Smooth muscle cell (in vitro differentiated cells): ENCODE measurements around the gene SKA1. TPM values are rescaled to one million over a fixed set of nuclear protein-coding genes. Genes with fewer than 3 reads are reported as not detected.

Experiments
- DNase-seq: peaks from one replicate; lab custom pipeline; 2025; ENCODE audit not compliant: unreplicated experiment; lab: John Stamatoyannopoulos, UW
- H2AFZ ChIP-seq: fragments of 200-600 bp; sonication (generic); 2 replicates; pipeline ENCODE4 v1.6.0; 2016; ENCODE audit warnings: antibody characterized with exemption, low read depth, mild to moderate bottlenecking
- H3F3A ChIP-seq: fragments of 200-600 bp; sonication (generic); 2 replicates; pipeline ENCODE4 v1.6.0; 2017; ENCODE audit warnings: antibody characterized with exemption, low read depth
- H3K27ac ChIP-seq: fragments of 200-600 bp; sonication (generic); 2 replicates; pipeline ENCODE4 v1.5.1; 2016; ENCODE audit warnings: low read depth, mild to moderate bottlenecking
- H3K27me3 ChIP-seq: fragments of 200-600 bp; sonication (generic); 2 replicates; pipeline ENCODE4 v1.6.1; 2016; ENCODE audit warnings: low read depth, mild to moderate bottlenecking
- H3K36me3 ChIP-seq: fragments of 200-600 bp; sonication (generic); 2 replicates; pipeline ENCODE4 v1.5.1; 2016; ENCODE audit warnings: low read depth
- H3K4me1 ChIP-seq: fragments of 200-600 bp; sonication (generic); 2 replicates; pipeline ENCODE4 v1.5.1; 2016; ENCODE audit warnings: low read depth
- H3K4me2 ChIP-seq: fragments of 200-600 bp; sonication (generic); 2 replicates; pipeline ENCODE4 v1.6.0; 2016; ENCODE audit warnings: mild to moderate bottlenecking
- H3K4me3 ChIP-seq: fragments of 200-600 bp; sonication (generic); 2 replicates; pipeline ENCODE4 v1.5.1; 2016; ENCODE audit warnings: mild to moderate bottlenecking
- H3K79me2 ChIP-seq: fragments of 200-600 bp; sonication (generic); 2 replicates; pipeline ENCODE4 v1.6.0; 2016; ENCODE audit warnings: low read depth, mild to moderate bottlenecking
- H3K9ac ChIP-seq: fragments of 200-600 bp; sonication (generic); 2 replicates; pipeline ENCODE4 v1.6.0; 2016; ENCODE audit warnings: low read depth
- H3K9me3 ChIP-seq: fragments of 200-600 bp; sonication (generic); replicated peaks from 2 replicates; pipeline ENCODE4 v1.5.1; 2016; ENCODE audit warnings: low read depth
- H4K20me1 ChIP-seq: fragments of 200-600 bp; sonication (generic); 2 replicates; pipeline ENCODE4 v1.6.0; 2016; ENCODE audit warnings: low read depth
- CTCF ChIP-seq: fragments of 200-600 bp; sonication (generic); IDR thresholded peaks from 2 replicates; pipeline ENCODE4 v1.5.1; 2017; ENCODE audit warnings: borderline replicate concordance, mild to moderate bottlenecking, antibody characterized with exemption; ENCODE audit not compliant: insufficient read depth, poor library complexity, severe bottlenecking
- WGBS: methylation state at CpG from one replicate; pipeline ENCODE4 v1.1.7; 2016; ENCODE audit warnings: low lambda C conversion rate; 5-methylcytosine and 5-hydroxymethylcytosine counted together
- polyA plus RNA-seq: library from polyadenylated mRNA; unstranded; fragments of >200 nt; fragmentation: Nextera tagmentation; extraction: Ambion mirVana; gene quantifications from 2 replicates; pipeline ENCODE4 v1.2.1, GENCODE V29; 2016
- total RNA-seq: library from RNA; depleted of rRNA; stranded (reverse); fragments of >200 nt; gene quantifications from 2 replicates; pipeline ENCODE4 v1.2.3, GENCODE V29; 2014

SKA1 gene
- total and polyA plus RNA-seq, 2 experiments from 2014 or later, result 5.8 to 7.8 TPM

DNA sequence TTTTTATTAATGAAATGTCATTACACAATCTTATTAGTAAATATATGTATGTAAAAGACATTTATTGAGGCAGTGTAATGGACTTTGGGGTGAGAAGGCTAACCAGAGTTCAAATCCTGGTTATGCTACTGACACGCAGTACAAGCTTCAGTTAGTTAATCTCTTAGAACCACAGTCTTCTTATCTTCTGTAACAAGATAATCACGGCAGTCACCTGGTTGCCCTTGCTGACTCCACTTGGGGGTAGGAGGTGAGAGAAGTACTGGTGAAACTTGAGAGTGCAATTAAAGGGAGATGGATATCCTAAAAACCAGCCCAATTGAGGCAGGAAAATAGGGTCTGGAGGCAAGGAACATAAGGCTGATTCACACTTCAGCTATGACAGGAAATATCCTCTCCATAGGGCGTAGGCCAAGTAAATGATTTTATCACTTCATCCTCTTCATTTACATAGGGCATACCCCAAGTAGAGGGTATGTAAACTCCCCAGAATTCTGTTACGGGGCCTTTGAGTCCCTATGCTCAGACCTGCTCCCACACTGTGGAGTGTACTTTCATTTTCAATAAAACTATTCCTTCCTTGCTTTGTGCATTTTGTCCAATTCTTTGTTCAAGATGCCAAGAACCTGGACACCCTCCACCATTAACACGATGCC lies 21.3 kb downstream of the SKA1 start:
- H3K9me3 ChIP-seq, result no peaks in the 10 kb centered on the region
- DNase-seq, result no peak
- H3K9ac ChIP-seq, result no peak overlapping the region
- H3F3A ChIP-seq, result no peaks in the 10 kb centered on the region
- 62% methylated on average over 5 of the region's 5 CpGs for WGBS
- no peaks in the 10 kb centered on the region for H3K36me3 ChIP-seq
- no peak for TF ChIP-seq CTCF
- H3K4me1 ChIP-seq, result peaks cover 18% of the 10 kb centered on the region
- no peak overlapping the region for H3K4me2 ChIP-seq
- no peaks in the 10 kb centered on the region for H4K20me1 ChIP-seq
- H2AFZ ChIP-seq, result no peak overlapping the region
- H3K79me2 ChIP-seq, result no peaks in the 10 kb centered on the region
- no peak overlapping the region for H3K27ac ChIP-seq
- H3K27me3 ChIP-seq, result no peaks in the 10 kb centered on the region
- no peak overlapping the region for H3K4me3 ChIP-seq

GRCh38 chr18:50397023-50397422 lies 22.2 kb downstream of the SKA1 start:
- H2AFZ ChIP-seq, result peak overlapping the region; percentile 86
- H3K4me3 ChIP-seq, result no peak overlapping the region
- no peak overlapping the region for H3K4me2 ChIP-seq
- no peaks in the 10 kb centered on the region for H3K27me3 ChIP-seq
- DNase-seq, result no peak
- no peak for TF ChIP-seq CTCF
- WGBS, result 79% methylated on average over 4 of the region's 4 CpGs
- no peaks in the 10 kb centered on the region for H3K79me2 ChIP-seq
- peaks cover 22% of the 10 kb centered on the region for H3K4me1 ChIP-seq
- H4K20me1 ChIP-seq, result no peaks in the 10 kb centered on the region
- no peak overlapping the region for H3K27ac ChIP-seq
- no peaks in the 10 kb centered on the region for H3F3A ChIP-seq
- no peaks in the 10 kb centered on the region for H3K36me3 ChIP-seq
- no peaks in the 10 kb centered on the region for H3K9me3 ChIP-seq
- H3K9ac ChIP-seq, result no peak overlapping the region

DNA sequence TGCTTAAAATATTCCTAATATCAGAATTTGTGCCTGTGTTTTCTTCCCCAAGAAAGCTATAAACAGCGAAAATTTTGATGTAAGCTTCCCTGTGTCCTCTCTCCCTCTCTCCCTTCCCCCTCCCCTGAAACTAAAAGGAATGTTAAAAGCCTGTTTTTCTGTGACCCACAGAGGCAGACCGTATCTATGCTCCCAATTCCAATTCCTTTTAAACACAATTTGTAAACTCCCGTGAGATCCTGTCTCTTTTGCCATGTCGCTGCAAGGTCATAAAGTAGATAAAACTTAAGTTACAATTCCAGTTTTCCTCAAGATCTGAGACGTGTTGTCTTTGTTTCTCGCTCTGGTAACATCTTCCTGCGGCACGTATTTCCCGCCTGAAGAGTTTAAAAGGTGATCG lies 23.3 kb downstream of the SKA1 start:
- H3K4me1 ChIP-seq, result peaks cover 24% of the 10 kb centered on the region
- no peak overlapping the region for H3K27ac ChIP-seq
- H3F3A ChIP-seq, result no peaks in the 10 kb centered on the region
- no peaks in the 10 kb centered on the region for H3K79me2 ChIP-seq
- H3K9me3 ChIP-seq, result no peaks in the 10 kb centered on the region
- H2AFZ ChIP-seq, result peak overlapping the region; percentile 86
- WGBS, result 6% methylated on average over 10 of the region's 10 CpGs
- peak overlapping the region; percentile 38 for H3K4me3 ChIP-seq
- DNase-seq, result no peak
- no peaks in the 10 kb centered on the region for H3K27me3 ChIP-seq
- peak overlapping the region; percentile 75 for H3K4me2 ChIP-seq
- H4K20me1 ChIP-seq, result no peaks in the 10 kb centered on the region
- H3K9ac ChIP-seq, result no peak overlapping the region
- no peak for TF ChIP-seq CTCF
- no peaks in the 10 kb centered on the region for H3K36me3 ChIP-seq

- no peaks in the 10 kb centered on the region for H3K36me3 ChIP-seq
- H3K4me2 ChIP-seq, result no peak overlapping the region
- H4K20me1 ChIP-seq, result no peaks in the 10 kb centered on the region
- DNase-seq, result no peak
- H3F3A ChIP-seq, result no peaks in the 10 kb centered on the region
- H3K27me3 ChIP-seq, result no peaks in the 10 kb centered on the region
- peaks cover 24% of the 10 kb centered on the region for H3K4me1 ChIP-seq
- H3K27ac ChIP-seq, result no peak overlapping the region
- H3K9ac ChIP-seq, result no peak overlapping the region
- H3K9me3 ChIP-seq, result no peaks in the 10 kb centered on the region
- H2AFZ ChIP-seq, result peak overlapping the region; percentile 86
- no peak overlapping the region for H3K4me3 ChIP-seq
- WGBS, result 43% methylated on average over 1 of the region's 1 CpG
- no peaks in the 10 kb centered on the region for H3K79me2 ChIP-seq
- TF ChIP-seq CTCF, result no peak
Measured at GRCh38 chr18:50398947-50399346, 24.1 kb downstream of the SKA1 start.
